GM12891 (cell line): ENCODE measurements around the gene BRCA2.
A peak's percentile ranks its signal among the peaks of the same experiment; 100 is the strongest.

ENCODE experiments used
- DNase-seq: peaks from one replicate; pipeline ENCODE4 v3.0.0; 2011; ENCODE audit warnings: low spot score; ENCODE audit not compliant: insufficient read length
- FAIRE-seq: peaks from 2 replicates; lab custom pipeline; 2011; peaks lifted over from hg19 to GRCh38; lab: Jason Lieb, UNC
- PAX5 ChIP-seq: IDR thresholded peaks from 2 replicates; pipeline ENCODE4 v1.6.1; 2011; ENCODE audit warnings: low read length, moderate library complexity, mild to moderate bottlenecking; ENCODE audit not compliant: insufficient read depth, severe bottlenecking
- POLR2A ChIP-seq: IDR thresholded peaks from 2 replicates; pipeline ENCODE4 v1.6.1; 2011; ENCODE audit warnings: low read depth, low read length, control low read depth
- POLR2AphosphoS5 ChIP-seq: IDR thresholded peaks from 2 replicates; pipeline ENCODE4 v1.6.1; 2011; ENCODE audit warnings: low read depth, low read length, control low read depth
- POU2F2 ChIP-seq: IDR thresholded peaks from 2 replicates; pipeline ENCODE4 v1.6.1; 2011; ENCODE audit warnings: low read depth, mild to moderate bottlenecking, control low read depth, low read length, moderate library complexity
- SPI1 ChIP-seq: IDR thresholded peaks from 2 replicates; pipeline ENCODE4 v1.6.1; 2011; ENCODE audit warnings: low read depth, low read length, control low read depth
- TAF1 ChIP-seq: IDR thresholded peaks from 2 replicates; pipeline ENCODE4 v1.6.1; 2011; ENCODE audit warnings: low read depth, low read length, control low read depth

BRCA2 gene

DNA sequence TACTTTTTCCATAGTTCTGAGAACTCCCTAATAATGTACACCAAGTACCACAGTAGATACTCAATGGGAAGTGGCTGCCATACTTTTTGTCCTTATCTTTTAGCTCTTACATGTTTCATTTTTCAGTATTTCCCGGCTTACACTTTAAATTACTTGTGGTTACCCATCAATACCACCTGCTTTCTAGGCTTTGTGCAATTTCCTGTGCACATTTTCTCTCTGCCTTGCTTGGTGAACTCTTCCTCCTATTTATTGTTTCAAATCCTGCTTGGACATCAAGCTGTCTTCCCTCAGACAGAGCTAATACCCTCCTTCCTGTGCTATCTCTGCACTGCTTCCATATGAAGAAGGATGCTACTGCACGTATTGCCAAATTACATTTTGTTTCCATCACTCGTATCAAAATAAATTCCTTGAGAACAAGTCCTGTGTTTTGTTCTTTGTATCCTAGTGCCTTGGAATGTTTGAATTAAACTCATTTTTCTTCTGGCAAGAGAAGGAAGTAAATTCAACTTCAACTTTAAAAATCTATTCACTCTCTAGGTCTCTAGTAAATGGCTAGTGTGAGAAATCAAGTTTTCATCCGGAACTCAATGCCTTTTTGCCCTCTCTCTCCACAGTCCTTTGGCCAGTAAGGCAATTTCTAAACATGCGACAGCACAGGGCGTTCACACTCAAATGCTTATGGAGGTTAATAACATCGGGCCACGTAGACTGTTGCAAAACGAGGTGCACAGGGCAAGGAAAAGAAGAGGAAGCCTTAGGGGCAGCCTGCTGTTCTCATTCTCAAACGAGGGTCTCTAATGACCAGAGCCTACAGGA is 5.8 kb upstream of the BRCA2 start:
- FAIRE-seq (peak; percentile 86), DNase-seq (no peak)
- TF ChIP-seq POU2F2, result no peak
- TF ChIP-seq TAF1, result no peak
- no peak for TF ChIP-seq SPI1
- no peak for TF ChIP-seq POLR2AphosphoS5
- no peak for TF ChIP-seq PAX5
- no peak for TF ChIP-seq POLR2A

DNA sequence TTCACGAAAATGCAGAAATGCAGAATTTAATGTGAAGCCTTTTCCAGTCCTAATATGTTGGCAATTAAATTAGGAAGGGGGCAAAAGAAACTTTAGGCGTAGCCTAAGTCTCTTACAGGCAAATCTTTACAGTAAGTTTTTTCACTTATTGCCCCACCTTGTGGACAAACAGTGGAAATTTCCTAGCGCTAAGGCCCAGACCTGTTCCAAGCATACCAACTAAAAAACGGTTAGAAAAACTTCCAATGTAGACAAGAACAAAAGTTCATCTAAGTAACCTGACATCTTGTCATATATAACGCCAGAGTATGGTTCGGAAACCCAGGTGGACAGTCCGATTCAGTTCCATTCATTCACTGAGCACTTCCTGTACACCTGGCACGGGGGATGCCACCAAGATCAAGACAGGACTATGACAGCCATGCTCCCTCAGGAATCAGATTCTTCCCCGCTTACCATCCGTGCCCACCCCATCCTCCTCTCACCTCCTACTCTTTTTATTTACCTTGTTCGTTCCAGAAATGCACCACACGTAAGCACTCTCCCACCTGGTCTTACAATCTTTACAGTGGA is 5.1 kb upstream of the BRCA2 start:
- TF ChIP-seq PAX5, result no peak
- FAIRE-seq (no peak), DNase-seq (peak; percentile 16)

DNA sequence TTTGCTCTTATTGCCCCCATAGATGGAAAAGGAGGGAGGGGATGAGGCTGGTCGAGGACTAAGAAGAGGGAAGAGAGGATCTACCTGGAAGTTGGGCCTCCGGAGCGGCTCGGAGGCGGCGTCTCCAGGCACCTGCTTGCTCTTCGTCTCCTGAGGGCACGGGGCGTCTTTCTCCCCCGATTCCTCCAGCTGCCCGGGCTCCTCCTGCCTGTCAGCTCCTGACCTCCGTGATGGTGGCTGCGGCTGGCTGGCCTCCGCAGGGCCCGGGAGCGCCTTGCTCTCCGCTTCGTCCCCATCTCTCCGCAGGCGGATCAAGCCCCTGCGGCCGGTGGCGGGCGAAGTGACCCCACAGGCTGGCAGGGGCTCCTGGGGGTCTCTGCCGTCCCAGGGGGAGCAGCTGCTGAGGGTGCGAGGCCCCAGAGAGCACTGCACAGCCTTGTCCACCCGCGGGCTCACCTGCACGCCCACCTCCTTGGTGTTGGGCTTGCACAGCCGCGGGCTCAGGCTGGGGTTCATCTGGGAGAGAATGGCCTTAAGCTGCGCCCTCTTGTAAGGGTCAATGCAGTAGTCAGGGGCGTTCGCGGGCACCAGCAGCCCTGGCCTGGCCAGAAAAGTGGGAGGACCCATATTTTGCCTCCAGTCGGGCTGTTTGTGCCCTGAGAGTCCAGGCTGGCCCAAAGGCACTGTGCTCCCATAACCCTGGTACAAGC is 4.0 kb upstream of the BRCA2 start:
- no peak for FAIRE-seq

DNA sequence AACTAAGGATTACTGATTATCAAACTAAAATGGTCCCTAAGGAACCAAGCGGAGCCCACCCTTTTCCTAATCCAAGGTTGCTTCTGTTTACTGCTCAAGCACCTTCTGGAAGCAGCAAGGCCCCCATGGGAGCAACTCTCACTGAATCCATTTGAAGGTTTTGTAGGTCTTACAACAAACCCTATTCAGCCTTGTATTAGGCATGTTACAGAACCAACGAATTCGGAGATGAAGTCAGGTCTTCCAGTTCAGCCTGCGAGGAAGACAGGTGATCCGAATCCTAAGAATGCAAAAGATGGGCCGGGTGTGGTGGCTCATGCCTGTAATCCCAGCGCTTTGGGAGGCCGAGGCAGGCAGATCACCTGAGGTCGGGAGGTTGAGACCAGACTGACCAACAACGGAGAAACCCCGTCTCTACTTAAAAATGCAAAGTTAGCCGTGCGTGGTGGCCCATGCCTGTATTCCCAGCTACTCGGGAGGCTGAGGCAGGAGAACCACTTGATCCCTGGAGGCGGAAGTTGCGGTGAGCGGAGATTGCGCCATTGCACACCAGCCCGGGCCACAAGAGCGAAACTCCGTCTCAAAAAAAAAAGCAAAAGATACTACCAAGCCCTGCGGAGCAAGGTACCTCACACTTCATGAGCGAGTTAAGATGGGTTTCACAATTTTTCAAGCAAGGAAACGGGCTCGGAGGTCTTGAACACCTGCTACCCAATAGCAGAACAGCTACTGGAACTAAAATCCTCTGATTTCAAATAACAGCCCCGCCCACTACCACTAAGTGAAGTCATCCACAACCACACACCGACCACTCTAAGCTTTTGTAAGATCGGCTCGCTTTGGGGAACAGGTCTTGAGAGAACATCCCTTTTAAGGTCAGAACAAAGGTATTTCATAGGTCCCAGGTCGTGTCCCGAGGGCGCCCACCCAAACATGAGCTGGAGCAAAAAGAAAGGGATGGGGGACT is 754 bp upstream of the BRCA2 start:
- DNase-seq (peak; percentile 16), FAIRE-seq (peak; percentile 82)
- TF ChIP-seq TAF1 (no peak), SPI1 (no peak), POLR2A (no peak), POLR2AphosphoS5 (no peak)

More for the DNA sequence above, 4.0 kb upstream of the BRCA2 start:
- DNase-seq, result no peak
- no peak for TF ChIP-seq PAX5
- TF ChIP-seq POU2F2, result no peak
- no peak for TF ChIP-seq SPI1
- no peak for TF ChIP-seq POLR2AphosphoS5
- no peak for TF ChIP-seq POLR2A
- TF ChIP-seq TAF1, result no peak

DNA sequence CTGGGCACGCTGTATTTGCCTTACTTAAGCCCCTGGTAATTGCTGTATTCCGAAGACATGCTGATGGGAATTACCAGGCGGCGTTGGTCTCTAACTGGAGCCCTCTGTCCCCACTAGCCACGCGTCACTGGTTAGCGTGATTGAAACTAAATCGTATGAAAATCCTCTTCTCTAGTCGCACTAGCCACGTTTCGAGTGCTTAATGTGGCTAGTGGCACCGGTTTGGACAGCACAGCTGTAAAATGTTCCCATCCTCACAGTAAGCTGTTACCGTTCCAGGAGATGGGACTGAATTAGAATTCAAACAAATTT is 676 bp downstream of the BRCA2 start:
- no peak for FAIRE-seq
- TF ChIP-seq POLR2AphosphoS5 (no peak), PAX5 (no peak), POU2F2 (no peak), POLR2A (no peak; the same call in 1 of the 2 replicates), SPI1 (no peak), TAF1 (no peak)
- peak; percentile 11 for DNase-seq

DNA sequence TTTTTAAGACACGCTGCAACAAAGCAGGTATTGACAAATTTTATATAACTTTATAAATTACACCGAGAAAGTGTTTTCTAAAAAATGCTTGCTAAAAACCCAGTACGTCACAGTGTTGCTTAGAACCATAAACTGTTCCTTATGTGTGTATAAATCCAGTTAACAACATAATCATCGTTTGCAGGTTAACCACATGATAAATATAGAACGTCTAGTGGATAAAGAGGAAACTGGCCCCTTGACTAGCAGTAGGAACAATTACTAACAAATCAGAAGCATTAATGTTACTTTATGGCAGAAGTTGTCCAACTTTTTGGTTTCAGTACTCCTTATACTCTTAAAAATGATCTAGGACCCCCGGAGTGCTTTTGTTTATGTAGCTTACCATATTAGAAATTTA is 1.2 kb downstream of the BRCA2 start:
- FAIRE-seq (no peak), DNase-seq (no peak)
- no peak for TF ChIP-seq TAF1
- TF ChIP-seq POLR2A, result no peak
- no peak for TF ChIP-seq PAX5
- TF ChIP-seq POU2F2, result no peak
- TF ChIP-seq SPI1, result no peak
- no peak for TF ChIP-seq POLR2AphosphoS5

DNA sequence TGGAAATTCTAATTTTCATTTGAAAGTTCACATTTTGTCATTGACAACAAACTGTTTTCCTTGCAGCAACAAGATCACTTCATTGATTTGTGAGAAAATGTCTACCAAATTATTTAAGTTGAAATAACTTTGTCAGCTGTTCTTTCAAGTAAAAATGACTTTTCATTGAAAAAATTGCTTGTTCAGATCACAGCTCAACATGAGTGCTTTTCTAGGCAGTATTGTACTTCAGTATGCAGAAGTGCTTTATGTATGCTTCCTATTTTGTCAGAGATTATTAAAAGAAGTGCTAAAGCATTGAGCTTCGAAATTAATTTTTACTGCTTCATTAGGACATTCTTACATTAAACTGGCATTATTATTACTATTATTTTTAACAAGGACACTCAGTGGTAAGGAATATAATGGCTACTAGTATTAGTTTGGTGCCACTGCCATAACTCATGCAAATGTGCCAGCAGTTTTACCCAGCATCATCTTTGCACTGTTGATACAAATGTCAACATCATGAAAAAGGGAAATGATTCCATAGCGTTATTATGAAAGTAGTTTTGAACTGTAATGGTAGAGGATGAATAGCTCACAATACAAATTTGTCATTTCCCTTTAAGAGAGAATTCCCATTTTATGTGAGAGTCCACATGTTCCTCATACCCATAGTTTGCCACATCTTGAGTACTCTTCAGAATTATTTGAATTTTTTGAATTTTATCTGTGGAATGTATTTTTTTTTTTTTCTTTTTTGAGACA is 2.6 kb downstream of the BRCA2 start:
- no peak for DNase-seq
- no peak for FAIRE-seq
- TF ChIP-seq TAF1 (no peak), POLR2AphosphoS5 (no peak), POLR2A (no peak), POU2F2 (no peak), PAX5 (no peak), SPI1 (peak; percentile 62)

DNA sequence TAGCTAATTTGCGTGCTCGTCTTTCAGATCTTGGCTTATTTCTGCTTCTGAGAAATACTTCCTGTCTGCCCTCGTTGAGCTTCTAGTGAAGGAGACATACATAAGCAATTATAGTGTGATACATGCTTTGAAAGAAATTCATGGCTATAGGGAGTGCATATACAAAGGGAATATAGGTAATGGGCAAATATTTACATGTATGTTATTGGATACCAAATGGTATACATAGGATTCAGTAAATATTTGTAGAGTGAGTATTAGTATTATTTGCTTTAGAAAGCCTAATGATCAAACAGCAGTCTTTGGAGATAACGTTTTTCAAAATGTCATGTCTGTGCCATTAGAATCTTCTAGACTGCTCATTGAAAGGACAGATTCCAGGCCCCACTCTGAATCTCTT is 5.2 kb downstream of the BRCA2 start:
- FAIRE-seq (no peak), DNase-seq (no peak)
- TF ChIP-seq SPI1, result no peak
- no peak for TF ChIP-seq POLR2AphosphoS5
- TF ChIP-seq POU2F2, result no peak
- no peak for TF ChIP-seq PAX5
- TF ChIP-seq TAF1, result no peak
- TF ChIP-seq POLR2A, result no peak

DNA sequence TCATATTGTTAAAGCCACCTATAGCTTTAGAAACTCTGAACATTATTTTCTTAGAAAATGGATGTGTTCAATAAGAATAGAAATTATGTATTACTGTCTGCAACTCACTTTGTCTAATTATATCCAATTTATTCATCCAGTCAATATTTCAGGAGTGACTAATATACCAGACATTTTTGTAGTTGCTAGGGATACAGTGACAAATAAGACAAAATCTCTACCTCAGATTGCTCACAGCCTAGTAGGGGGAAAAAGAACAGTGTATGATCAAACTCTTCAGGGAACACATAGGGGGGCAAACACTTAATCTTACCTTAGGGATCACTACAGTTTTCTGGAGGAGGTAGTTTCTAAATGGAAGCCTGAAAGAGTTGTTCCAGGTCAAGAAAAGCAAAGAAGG is 8.6 kb downstream of the BRCA2 start:
- DNase-seq (no peak), FAIRE-seq (no peak)

More for the DNA sequence above, 8.6 kb downstream of the BRCA2 start:
- TF ChIP-seq POU2F2, result no peak
- no peak for TF ChIP-seq TAF1
- no peak for TF ChIP-seq POLR2AphosphoS5
- TF ChIP-seq PAX5, result no peak
- no peak for TF ChIP-seq SPI1
- no peak for TF ChIP-seq POLR2A
